Stimulated activated CD8-positive, alpha-beta memory T cell treated with anti-CD3 and anti-CD28 coated beads, Interleukin-12 subunit alpha, Interleukin-12 subunit beta, amount 100 ng/mL, for 4 hours (primary cell): ENCODE results near the gene ZNF646.
A peak's percentile ranks its signal among the peaks of the same experiment; 100 is the strongest.

Source experiments
- DNase-seq: peaks from one replicate; pipeline ENCODE4 v3.0.0-alpha.2; 2020; ENCODE audit warnings: low read depth

Gene ZNF646

DNA sequence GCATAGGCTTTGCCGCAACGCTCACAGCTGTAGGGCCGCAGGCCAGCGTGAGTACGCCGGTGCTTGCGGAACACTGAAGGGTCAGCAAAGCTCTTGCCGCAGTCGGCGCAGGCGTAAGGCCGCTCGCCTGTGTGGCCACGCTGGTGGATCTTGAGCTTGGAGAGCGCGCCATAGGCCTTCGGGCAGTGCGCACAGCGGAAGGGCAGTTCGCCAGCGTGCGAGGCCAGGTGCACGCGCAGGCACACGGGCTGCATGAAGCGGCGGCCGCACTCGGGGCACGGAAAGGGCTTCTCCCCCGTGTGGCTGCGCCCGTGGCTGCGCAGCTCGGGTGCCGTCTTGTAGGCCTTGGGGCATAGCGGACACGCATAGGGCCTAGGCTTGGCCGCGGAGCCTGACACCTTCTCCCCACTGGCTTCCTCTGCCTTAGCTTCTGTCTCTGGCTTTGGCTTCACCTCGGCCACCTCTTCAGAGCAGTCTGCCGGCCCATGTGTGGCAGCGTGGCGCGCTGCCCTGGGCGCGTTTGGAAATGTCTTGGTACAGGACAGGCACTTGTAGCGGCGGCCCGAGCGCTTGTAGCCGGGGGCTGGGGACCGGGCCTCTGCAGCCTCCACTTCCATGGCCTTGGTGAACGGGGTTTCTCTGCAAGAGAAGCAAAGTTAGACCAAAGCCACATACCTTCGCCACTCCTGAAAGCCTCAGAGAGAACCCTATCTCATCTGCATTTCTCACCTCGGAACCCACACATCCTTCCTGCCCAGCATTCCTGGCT lies 10.2 kb upstream of the ZNF646 start:
- DNase-seq = peak; percentile 10

DNA sequence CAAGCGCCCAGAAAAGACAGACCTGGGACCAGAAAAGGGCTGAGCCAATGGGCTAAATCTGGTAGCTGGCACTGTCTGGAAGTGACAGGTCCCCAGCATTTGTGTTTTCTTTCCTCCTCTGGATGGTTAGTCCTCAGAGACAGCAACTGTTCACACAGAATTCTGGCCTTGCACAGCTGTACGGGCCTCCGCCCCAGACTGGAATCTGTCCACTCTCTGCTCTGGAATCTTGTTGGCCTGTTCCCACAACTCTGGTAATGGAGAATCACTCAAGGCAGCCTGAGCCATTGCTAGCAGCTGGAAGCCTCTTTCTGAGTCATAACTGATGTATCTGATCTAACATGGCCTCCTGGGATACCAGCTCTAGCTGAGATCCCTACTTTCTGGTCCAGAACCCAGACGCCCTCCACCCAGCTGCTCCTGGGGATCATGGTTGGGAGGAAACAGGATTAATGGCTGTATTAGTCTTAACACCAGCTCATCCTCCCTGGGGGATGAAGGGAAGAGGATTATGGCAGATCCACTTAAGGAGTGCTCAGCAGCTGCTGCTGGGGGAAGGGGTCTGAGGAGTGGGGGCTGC lies 9.2 kb upstream of the ZNF646 start:
- no peak for DNase-seq

DNA sequence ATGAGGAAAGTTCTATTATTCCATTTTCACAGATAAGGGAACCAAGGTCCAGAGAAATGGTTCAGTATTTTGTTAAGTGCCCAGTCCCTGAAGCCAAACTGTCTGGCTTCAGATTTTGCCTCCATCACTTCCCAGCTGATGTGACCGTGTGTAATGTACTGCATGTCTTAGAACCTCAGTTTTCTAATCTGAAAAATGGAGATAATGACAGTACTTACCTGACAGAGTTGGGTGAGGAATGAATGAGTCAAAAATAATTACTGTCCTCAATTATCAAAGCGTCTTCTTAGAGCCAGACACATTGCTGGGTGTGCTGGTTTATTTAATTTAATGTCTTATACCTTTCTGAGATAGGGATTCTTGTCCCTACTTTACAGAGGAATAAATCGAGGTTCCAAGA lies 6.9 kb upstream of the ZNF646 start:
- no peak for DNase-seq

DNA sequence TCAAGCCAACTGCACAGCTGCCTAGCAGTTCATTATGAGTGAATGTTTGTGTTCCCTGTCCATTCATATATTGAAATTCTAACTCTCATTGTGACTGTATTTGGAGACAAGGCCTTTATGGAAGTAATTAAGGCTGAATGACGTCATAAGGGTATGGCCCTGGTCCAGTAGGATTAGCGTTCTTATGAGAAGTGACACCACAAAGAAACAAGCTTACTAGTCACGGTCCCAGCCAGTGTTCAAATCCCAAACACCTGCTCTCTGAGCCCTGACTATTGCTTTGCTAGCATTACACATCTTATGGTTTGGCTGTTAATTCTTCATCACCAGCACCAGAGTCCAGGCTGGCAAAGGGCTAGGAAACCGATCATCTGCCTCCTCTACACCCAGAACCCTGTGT lies 2.4 kb upstream of the ZNF646 start:
- DNase-seq = no peak

DNA sequence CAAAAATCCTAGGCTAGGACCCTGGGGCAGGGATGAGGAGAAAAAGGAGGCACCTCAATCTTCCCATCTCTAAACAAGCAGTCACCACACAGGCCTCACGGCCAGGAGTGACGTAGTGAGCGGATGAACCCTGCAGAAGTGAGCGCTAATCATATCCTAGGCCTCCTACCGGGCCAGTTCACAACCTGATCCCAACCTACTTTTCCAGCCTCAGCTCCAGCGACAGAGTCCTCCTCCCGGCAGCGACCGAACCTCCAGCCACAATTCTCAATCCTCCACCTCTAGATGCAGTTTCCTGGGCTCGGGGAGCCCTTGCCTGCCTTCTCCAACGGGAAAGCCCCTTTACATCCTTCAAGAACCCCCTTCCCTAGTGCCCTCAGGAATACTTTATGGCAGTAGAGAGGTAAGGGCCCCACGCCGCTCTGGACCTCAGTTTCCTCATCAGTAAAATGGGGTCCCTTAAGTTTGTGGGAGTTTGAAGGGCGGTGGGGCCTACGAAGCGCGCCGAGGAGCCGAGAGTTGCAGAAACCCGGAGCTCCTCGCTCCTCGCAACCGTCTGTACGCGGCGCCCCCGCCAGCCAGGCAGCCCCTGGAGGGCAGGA lies 1.6 kb upstream of the ZNF646 start:
- DNase-seq = peak; percentile 17

DNA sequence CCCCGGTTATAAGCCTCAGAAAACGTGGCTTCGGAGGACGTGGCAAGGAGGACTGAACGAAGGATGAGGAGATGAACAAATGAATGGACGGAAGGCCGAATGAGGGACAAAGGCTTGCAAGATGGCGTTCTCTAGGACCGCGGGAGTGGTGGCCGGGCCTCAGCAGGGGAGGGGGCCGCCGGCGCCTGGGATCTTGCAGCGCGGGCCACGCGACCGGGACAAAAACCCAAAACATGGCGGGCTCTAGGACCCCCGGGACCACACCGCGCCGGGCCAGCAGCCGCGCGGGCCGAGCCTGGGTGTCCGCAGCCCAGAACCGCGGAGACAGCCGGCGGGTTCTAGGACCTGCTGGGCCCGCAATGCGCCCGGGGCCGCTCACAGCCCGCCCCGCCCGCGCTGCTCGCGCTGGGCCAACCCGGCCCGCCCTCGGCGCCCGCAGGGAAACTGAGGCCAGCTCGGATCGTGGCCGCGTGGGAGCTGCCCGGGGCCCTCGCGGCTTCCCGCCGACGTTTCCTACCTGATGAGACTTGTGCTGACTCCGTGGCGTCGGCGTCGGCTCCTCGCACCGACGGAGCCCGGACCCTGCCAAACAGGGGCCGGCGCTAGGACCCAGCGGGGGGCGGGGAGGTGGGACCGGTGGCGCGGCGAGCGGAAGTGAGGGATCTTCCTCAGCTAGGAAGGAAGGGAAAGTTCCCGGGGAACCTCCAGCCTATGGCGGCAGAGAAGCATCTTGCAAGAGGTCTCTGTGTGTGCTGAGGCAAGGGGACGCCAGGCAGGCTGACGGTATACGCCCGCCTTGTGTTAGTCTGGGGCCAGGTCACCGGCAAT lies 866 bp upstream of the ZNF646 start:
- DNase-seq = peak; percentile 79

DNA sequence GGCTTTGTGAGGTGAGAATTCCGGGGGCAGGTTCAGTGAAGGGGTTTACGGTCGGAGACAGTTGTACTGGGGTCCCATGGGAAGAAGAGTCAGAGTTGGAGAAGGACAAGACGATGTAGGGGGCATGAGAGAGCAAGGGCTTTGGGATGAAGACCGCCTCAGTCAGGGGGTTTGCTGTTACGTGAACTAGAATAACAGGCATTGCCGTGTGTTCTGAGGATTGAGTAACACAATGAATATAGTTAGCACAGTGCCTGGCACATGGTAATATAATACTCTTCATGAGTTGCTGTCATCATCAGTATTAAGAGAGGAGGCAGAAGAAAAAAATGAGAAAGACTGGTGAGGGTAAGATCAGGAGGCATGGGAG lies 577 bp downstream of the ZNF646 start:
- no peak for DNase-seq

DNA sequence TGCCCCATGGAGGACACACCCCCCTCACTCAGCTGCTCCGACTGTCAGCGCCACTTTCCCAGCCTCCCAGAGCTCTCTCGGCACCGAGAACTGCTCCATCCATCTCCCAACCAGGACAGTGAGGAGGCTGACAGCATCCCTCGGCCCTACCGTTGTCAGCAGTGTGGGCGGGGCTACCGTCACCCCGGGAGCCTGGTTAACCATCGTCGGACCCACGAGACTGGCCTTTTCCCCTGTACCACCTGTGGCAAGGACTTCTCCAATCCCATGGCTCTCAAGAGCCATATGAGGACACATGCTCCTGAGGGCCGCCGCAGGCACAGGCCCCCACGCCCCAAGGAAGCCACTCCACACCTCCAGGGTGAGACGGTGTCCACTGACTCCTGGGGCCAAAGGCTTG lies 2.1 kb downstream of the ZNF646 start:
- no peak for DNase-seq

DNA sequence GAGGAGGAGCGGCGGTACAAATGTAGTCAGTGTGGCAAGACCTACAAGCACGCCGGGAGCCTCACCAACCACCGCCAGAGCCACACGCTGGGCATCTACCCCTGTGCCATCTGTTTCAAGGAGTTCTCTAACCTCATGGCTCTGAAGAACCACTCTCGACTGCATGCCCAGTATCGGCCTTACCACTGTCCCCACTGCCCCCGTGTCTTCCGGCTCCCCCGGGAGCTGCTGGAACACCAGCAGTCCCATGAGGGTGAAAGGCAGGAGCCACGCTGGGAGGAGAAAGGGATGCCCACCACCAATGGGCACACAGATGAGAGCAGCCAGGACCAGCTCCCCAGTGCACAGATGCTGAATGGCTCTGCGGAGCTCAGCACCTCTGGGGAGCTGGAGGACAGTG lies 2.8 kb downstream of the ZNF646 start:
- no peak for DNase-seq

DNA sequence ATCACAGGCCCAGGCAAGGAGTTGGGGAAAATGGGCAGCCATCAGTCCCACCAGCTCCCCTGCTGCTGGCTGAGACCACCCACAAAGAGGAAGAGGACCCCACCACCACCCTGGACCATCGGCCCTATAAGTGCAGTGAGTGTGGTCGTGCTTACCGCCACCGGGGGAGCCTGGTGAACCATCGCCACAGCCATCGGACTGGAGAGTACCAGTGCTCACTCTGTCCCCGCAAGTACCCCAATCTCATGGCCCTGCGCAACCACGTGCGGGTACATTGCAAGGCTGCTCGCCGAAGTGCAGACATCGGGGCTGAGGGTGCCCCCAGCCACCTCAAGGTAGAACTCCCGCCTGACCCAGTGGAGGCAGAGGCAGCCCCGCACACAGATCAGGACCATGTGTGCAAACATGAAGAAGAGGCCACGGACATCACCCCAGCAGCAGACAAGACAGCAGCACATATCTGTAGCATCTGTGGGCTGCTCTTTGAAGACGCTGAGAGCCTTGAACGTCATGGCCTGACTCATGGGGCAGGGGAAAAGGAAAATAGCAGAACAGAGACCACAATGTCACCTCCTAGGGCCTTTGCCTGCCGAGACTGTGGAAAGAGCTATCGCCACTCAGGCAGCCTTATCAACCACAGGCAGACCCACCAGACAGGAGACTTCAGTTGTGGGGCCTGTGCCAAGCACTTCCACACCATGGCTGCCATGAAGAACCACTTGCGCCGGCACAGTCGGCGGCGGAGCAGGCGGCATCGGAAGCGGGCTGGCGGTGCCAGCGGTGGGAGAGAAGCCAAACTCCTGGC lies 3.6 kb downstream of the ZNF646 start:
- no peak for DNase-seq

DNA sequence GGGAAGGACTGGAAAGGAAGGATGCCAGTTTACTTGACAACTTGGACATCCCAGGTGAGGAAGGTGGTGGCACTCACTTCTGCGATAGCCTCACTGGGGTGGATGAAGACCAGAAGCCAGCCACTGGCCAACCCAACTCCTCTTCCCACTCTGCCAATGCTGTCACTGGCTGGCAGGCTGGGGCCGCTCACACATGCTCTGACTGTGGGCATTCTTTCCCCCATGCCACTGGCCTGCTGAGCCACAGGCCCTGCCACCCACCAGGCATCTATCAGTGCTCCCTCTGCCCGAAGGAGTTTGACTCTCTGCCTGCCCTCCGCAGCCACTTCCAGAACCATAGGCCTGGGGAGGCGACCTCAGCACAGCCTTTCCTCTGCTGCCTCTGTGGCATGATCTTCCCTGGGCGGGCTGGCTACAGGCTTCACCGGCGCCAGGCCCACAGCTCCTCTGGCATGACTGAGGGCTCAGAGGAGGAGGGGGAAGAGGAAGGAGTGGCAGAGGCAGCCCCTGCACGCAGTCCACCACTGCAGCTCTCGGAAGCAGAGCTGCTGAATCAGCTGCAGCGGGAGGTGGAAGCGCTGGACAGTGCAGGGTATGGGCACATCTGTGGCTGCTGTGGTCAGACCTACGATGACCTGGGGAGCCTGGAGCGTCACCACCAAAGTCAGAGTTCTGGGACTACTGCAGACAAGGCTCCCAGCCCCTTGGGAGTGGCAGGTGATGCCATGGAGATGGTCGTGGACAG lies 4.5 kb downstream of the ZNF646 start:
- no peak for DNase-seq

DNA sequence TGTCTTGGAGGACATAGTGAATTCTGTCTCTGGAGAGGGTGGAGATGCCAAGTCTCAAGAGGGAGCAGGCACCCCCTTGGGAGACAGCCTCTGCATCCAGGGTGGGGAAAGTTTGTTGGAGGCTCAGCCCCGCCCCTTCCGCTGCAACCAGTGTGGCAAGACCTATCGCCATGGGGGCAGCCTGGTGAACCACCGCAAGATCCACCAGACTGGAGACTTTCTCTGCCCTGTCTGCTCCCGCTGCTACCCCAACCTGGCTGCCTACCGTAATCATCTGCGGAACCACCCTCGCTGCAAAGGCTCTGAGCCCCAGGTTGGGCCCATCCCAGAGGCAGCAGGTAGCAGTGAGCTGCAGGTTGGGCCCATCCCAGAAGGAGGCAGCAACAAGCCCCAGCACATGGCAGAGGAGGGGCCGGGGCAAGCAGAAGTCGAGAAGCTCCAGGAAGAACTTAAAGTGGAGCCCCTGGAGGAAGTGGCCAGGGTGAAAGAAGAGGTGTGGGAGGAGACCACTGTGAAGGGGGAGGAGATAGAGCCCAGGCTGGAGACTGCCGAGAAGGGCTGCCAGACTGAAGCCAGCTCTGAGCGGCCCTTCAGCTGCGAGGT lies 5.2 kb downstream of the ZNF646 start:
- DNase-seq = no peak

DNA sequence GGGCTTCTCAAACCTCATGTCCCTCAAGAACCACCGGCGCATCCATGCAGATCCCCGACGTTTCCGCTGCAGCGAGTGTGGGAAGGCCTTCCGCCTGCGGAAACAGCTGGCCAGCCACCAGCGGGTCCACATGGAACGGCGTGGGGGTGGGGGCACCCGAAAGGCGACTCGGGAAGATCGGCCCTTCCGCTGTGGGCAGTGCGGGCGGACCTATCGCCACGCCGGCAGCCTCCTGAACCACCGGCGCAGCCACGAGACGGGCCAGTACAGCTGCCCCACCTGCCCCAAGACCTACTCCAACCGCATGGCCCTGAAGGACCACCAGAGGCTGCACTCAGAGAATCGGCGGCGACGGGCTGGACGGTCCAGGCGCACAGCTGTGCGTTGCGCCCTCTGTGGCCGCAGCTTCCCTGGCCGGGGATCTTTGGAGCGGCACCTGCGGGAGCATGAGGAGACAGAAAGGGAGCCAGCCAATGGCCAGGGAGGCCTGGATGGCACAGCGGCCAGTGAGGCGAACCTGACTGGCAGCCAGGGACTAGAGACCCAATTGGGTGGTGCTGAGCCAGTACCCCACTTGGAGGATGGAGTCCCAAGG lies 5.9 kb downstream of the ZNF646 start:
- DNase-seq = no peak

DNA sequence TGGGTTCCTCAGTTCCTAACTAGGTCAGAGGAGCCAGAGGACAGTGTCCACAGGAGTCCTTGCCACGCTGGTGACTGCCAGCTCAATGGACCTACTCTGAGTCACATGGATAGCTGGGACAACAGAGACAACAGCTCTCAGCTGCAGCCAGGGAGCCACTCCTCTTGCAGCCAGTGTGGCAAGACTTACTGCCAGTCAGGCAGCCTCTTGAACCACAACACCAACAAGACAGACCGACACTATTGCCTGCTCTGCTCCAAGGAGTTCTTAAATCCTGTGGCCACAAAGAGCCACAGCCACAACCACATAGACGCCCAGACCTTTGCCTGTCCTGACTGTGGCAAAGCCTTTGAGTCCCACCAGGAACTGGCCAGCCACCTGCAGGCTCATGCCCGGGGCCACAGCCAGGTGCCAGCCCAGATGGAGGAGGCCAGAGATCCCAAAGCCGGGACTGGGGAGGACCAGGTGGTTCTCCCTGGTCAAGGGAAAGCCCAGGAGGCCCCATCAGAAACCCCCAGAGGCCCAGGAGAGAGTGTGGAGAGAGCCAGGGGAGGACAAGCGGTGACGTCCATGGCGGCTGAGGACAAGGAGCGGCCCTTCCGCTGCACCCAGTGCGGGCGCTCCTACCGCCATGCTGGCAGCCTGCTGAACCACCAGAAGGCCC lies 6.7 kb downstream of the ZNF646 start:
- DNase-seq = no peak

DNA sequence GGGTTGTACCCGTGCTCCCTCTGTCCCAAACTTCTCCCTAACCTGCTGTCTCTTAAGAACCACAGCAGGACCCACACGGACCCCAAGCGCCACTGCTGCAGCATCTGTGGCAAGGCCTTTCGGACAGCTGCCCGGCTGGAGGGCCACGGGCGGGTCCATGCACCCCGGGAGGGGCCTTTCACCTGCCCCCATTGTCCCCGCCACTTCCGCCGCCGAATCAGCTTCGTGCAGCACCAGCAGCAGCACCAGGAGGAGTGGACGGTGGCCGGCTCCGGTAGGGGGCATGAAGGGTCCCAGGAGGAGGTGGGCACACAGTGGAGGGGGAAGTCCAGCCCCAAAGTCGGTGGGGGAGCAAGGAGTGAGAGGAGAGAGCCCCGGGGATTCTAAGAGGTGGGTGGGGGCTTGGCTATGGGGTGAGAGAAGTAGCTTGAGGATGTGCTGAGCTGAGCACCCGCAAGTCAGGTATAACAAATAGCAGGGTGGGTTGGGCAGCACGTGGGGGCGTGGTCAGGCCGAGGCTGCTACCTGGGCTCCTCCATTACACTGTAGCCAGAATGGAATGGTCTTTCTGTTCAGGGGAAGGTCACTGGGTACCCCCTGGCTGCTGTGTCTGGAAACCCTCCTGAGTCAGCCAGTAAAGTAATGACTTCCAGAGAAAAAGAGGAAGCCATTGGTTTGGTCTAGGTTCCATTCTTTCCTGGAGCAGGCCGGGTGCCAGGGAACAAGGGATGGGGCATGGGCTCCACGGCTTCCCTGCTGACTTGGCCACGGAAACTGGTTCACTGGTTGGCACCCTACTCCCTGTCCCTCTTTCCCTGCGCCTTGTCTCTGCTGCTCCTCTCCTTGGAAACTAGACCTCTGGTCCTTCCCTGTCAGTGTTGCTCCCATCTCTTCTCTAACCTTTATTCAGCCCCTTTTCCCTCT lies 7.5 kb downstream of the ZNF646 start:
- no peak for DNase-seq

DNA sequence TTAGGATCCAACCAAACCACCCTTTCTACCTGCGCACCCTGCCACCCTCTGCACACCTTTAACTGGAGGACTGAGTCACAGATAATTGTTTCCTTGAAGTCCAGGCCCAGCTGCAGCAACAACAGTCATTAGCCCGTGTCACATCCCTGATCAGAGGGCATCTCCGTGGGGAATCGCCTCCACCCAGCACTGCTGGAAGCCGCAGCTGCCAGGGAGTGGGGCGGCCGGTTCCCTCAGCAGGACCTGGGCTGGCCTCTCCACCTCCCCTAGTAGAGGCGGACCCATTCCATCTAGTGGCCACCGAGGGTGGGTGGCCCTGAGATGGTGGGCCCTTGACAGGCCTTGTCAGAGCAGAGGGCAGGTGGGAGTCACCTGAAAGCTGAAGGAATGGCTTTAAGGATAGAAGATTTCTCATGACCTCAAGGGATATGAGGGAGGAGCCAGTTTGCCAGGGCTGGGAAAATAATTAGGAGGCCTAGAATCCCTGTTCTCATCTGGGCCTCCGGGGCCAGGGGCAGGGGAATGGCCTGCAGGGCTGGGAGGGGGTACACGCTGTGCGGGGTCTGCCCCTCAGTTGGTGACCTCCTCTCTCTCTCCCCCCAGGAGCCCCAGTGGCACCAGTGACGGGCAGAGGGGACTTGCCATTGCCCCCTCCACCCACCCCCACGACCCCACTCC lies 8.3 kb downstream of the ZNF646 start:
- no peak for DNase-seq

DNA sequence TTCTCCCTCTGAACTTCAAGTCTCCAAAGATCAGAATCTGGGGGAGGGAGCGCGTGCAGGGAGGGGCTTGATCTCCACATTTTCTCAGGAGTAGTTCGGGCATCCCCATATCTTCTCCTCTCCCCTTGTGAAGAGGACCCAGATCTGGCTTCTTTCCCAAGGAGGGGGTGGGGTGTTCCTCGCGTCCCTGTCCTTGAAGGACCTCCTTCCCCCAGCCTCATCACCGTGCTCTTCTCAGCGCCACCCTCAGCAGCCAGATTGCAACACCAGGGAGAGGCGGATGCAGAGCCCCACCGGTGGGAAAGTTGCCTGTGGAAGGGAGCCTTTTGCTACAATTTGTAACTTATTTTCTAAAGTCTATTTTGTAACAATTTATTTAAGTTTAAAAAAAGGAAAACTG lies 8.9 kb downstream of the ZNF646 start:
- no peak for DNase-seq

DNA sequence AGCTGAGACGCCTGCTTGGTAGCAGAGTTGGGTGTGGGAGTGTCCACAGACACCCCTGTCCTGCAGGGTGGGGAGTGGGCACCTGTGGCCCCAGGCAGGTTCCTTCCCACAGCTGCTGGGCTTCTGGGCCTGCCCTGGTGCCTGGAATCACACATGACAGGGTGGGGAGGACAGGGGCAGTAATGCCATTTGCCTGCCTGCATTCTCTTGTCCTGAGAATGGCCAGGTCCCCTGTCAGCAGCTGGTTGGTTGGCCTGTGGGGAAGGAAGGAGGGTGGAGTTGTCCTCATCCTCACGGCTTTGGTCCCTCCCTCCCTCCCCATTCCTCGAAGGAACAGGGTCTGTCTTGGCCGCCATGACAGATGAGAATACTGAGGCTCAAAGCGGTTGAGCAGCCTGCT lies 9.3 kb downstream of the ZNF646 start:
- no peak for DNase-seq
